HG02571 (cell line): ENCODE measurements around the gene UBE2C.
"Not testable (repeated sequence)": the region's sequence is repeated elsewhere in the genome, so short reads cannot be mapped to it uniquely, and the experiment has no call there.

Experiments used
- ATAC-seq: cut with Tn5 transposase; IDR thresholded peaks from one replicate; pipeline ENCODE4 v1.9.1; 2021; ENCODE audit warnings: mild to moderate bottlenecking, moderate library complexity; ENCODE audit not compliant: unreplicated experiment

Gene UBE2C

DNA sequence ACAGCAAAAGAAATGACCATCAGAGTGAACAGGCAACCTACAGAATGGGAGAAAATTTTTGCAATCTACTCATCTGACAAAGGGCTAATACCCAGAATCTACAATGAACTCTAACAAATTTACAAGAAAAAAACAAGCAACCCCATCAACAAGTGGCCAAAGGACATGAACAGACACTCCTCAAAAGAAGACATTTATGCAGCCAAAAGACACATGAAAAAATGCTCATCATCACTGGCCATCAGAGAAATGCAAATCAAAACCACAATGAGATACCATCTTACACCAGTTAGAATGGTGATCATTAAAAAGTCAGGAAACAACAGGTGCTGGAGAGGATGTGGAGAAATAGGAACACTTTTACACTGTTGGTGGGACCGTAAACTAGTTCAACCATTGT is 14.9 kb upstream of the UBE2C start:
- not testable (repeated sequence) for ATAC-seq

- ATAC-seq, result not testable (repeated sequence)
Measured at GRCh38 chr20:45797955-45798354, 14.5 kb upstream of the UBE2C start.

GRCh38 chr20:45798935-45799642 is 13.4 kb upstream of the UBE2C start:
- no peak for ATAC-seq

DNA sequence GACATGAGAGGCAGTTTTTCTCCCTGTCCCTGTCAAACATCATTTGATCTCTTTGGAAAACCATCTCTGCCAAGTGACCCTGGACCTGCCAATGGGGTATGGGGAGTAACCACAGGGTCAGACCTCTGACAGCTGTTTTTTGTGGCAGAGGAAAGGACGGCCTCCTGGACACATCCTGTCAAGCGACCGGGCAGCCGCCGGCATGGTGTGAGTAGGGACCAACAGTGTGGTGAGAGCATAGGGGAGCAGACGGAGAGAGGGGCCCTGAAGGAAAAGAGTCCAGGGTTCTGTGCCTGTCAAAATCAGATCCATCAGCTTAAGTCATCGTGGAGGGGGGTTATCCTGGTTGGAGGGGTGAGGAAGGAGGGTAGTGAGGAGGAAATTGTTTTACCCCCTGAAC is 10.6 kb upstream of the UBE2C start:
- ATAC-seq, result no peak

DNA sequence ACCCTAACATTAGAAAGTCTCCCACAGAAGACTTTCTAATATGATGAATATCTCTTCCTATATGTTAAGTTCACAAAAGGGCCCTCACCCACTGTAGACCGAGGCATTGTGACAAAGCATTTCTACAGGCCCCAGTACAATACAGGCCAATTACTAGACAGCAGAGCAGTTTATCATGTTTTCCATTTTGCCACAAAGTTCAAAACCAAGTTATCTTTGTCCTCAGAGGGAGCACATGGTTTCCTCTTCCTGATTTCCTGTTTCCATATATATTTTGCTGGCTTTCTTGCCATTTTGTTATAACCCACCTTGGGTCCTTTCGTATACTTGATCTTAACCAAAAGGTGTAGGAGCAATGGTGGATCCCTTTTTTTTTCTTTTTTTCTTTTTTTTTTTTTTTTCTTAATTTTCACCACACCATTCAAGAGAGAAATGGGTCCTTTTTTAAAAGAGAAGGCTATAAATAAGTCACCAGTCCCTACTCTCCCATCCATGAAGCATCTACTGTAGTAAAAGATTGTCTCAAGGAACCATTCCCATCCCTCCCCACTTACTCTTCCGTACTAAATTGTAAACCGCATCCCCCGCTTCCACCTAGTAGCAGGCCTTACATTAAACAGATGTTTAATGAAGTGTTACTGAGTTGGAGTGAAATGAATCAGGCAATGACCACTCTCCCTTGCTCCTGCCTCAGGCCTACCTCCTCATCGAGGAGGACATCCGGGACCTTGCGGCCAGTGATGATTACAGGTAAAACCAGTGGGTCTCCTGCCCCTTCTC is 2.1 kb upstream of the UBE2C start:
- ATAC-seq, result no peak

- no peak for ATAC-seq
Measured at GRCh38 chr20:45813006-45813340, 529 bp downstream of the UBE2C start.

GRCh38 chr20:45813489-45813888 is 1.0 kb downstream of the UBE2C start:
- ATAC-seq, result no peak

DNA sequence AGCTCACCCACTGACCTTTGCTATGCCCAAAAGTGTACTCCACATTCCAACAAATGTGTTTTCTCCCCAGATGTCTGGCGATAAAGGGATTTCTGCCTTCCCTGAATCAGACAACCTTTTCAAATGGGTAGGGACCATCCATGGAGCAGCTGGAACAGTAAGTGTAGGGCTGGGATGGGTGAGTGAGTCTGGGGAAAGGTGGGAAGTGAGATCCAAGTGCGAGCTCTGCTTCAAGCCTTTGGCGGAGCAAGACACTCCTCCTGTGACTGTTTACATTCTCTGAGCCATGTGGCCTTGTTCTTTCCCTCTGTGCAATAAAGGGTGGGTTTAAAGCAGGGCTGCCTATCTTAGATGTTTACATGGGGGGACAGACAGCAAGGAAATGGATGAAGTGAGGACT is 1.9 kb downstream of the UBE2C start:
- no peak for ATAC-seq

DNA sequence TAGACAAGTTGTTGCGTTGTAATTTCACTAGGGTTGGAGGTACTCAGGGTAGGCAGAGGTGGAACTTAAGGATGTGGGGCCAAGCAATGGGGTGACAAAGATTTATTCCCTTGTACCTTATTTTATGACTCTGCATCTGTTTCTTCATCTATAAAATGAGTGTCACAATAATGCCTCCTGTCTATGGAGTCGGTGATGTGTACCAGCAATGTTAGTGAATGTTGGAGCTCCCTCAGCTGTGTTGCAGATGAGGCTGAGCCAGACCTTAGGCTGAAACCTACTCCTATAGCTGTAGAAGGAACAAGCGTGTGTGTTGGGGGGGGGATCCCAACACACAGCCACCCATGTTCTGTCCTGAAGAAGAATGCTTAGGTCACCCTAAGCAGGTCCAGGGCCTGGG is 4.5 kb downstream of the UBE2C start:
- ATAC-seq, result no peak

- no peak for ATAC-seq
Measured at GRCh38 chr20:45817376-45818194, 5.1 kb downstream of the UBE2C start.

DNA sequence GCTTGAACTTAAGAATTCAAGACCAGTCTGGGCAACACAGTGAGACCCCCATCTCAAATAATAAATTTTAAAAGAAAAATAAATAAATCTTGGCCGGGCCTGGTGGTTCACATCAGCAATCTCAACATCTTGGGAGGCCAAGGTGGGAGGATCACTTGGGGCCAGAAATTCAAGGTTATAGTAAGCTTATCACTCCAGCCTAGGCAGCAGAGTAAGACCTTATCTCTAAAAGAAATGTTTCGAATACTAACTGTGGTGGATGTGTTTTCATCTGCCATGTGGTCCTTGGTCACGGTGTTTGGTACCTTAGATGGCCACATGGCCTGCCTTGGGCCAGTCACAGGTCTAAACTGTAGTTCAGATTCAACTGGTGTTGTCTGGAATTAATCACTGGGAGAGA is 5.8 kb downstream of the UBE2C start:
- ATAC-seq, result no peak

- ATAC-seq, result no peak
Measured at GRCh38 chr20:45819466-45819865, 7.0 kb downstream of the UBE2C start.

DNA sequence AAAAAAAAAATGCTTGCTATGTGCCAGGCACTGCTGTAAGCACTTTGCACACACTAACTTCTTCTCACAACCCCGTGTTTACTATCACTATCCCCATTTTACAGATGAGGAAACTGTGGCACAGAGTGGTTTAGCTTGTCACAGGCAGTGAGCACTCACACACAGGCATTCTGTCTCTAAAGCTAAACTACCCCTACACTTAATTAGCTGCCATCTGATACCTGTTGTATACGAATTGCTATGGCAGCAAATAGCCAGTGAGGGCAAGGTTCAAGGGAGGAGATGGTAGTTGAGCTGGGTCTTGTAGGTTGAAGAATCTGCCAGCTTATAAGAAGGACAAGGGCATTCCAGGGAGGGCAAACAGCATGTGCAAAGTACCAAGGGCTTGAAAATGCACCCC is 9.5 kb downstream of the UBE2C start:
- ATAC-seq, result no peak

- no peak for ATAC-seq
Measured at GRCh38 chr20:45822857-45823256, 10.4 kb downstream of the UBE2C start.

DNA sequence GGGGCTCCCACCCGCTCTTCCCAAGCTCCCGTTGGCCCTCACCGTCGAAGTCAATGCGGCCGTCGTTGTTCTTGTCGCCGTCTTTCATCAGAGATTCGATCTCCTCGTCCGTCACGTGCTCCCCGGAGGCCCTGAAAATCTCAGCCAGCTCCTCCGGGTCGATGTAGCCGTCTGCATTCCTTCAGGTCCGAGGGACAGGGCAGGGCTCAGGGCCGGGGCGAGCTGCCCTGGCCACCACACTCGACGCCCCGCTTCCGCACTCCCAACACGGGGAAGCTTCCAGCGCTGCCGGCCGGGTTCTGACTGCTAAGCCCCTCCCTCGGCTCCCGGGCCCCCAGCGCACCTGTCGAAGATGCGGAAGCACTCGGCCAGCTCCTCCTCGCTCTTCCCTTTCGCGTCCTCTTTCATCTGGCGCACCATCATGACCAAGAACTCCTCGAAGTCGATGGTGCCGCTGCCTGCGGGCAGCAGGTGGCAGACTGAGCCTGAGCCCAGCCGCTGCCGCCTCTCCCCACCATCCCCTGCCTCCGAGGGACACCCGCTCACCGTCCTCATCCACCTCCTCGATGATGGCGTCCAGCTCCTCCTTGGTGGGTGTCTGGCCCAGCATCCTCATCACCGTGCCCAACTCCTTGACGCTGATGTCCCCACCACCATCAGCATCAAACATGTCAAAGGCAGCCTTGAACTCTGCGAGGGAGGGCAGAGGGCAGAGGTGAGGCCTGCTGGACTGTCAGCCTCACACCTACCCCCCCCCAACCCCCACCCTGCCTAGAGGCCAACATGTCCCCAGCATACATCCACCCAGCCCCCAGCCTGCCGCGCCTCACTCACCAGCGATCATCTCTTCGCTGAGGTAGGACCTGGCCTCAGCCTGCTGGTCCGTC is 11.7 kb downstream of the UBE2C start:
- ATAC-seq, result no peak

DNA sequence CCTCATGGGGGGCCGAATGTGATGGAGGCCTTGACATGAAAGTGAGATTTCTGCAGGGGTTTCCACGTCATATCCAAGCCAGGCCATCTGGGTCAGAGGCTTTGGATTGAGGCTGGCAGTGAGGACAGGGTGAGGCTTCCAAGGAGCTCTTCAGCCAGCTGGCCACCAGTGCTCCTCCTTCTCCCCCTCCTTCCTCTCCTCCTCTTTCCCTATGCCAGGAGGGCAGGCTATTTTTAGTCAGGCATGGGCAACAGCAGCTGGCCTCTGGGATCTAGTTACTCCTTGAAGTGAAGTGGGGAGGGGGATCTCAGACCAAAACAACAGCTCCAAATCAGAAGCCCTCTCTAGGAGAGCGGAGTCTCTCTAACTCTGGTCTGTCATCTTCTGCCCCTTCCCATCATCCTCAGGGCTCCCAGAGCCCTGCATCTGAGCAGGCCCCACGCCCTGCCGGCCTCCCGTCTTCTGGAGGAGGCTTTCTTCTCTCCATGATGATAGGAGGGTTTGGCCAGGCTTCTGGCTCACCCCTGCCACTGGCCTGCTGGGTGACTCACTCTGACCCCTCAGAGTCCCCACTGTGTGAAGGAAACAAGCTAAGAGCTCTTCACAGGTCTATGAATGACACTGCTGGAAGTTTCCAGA is 14.1 kb downstream of the UBE2C start:
- no peak for ATAC-seq

DNA sequence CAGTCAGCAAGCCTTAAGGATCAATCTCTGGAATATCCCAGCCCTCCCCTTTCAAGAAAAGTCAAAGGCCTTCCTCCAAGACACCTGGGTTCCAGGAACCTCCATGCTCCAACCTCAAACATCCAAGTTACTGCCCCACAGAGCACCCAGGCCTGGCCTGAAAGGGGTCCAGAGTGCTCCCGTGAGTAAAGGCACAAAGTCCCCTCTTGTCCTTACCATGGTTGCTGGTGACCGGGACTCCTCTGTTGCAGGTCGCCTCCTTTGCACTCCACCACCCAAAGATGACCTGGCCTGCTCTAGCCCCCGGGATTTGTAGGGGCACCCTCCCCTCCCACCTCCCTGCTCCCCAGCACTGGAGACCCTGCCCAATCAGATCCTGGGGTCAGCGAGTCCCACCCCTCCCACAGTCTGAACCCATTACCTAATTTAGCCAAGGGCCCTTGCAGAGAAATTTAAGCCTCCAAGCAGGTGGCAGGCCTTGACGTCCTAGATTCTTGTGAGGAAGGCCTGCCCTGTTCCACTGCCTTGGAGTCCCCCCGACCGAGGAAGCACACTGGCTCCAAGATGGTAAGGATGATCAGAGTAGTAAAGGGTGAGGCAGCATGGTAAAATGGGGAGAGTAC is 14.7 kb downstream of the UBE2C start, which contains the start of gene TNNC2:
TSS of gene TNNC2 (minus strand) at position 283 of the 623 bp plus-strand sequence. CDS start at position 219, 64 bp downstream.
- ATAC-seq, result no peak

DNA sequence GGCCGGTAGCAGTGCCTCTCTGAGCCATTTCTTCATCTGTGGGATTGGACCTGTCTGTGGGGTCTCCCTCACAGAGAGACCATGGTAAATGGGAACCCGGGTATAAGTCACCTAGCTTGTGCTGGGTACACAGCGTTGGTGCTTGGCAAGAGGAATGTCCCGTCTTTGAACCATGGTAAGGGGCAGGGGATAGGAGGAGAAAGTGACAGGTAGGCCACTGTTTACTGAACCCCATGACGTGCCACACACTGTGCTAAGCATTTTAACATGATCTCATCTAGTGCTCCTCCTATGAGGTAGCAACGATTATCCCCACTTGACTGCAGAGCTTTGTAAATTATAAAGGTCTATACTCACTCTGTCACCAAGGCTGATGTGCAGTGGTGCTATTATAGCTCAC is 15.3 kb downstream of the UBE2C start:
- no peak for ATAC-seq

DNA sequence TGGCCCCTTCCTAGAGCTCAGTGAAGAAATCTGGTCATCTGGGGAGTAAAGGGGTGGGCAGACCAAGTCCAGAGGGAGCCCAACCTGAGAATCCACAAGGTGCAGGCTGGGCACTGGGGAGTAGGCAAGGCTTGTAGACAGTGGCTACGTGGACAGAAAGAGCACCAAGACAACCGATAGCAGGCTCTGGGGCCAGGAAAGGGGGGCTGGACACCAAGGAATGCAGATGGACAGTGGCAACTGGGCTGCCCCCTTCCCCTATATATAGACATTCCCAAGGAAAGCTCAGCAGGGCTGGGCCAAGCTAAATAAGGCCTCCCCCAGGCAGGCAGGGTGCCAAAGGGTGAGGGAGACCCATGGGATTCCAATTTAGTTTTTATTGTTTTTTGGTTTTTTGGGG is 16.1 kb downstream of the UBE2C start:
- no peak for ATAC-seq

DNA sequence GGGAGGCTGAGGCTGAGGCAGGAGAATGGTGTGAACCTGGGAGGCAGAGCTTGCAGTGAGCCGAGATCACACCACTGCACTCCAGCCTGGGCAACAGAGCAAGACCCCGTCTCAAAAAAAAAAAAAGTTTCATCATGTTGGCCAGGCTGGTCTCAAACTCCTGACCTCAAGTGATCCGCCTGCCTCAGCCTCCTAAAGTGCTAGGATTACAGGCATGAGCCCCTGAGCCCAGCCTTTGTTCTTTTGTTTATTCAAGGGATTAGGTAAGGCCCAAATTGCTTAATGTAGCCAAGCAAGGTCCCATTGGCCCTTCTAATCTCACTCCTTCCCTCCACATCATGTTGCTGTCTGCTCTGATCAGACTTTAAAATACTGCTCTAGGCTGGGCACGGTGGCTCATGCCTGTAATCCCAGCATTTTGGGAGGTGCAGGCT is 17.2 kb downstream of the UBE2C start:
- ATAC-seq, result not testable (repeated sequence)
